Loucy (cell line): ENCODE measurements around the gene DNAJB6.

Experiments used
- H2AFZ ChIP-seq: fragments of 200-600 bp; sonication (generic); 2 replicates; pipeline ENCODE4 v1.6.0; 2016; ENCODE audit warnings: antibody characterized with exemption, mild to moderate bottlenecking, low read length, moderate library complexity
- H3F3A ChIP-seq: fragments of 200-600 bp; 2 replicates; pipeline ENCODE4 v1.6.0; 2016; ENCODE audit warnings: antibody characterized with exemption, low read depth, mild to moderate bottlenecking
- H3K27me3 ChIP-seq: fragments of 200-600 bp; sonication (generic); 2 replicates; pipeline ENCODE4 v1.6.1; 2014; ENCODE audit warnings: low read length, mild to moderate bottlenecking; ENCODE audit not compliant: insufficient read depth, poor library complexity, severe bottlenecking
- H3K36me3 ChIP-seq: fragments of 200-600 bp; sonication (generic); 2 replicates; pipeline ENCODE4 v1.6.1; 2016; ENCODE audit warnings: low read length; ENCODE audit not compliant: insufficient read depth
- H3K4me1 ChIP-seq: fragments of 200-600 bp; sonication (generic); 2 replicates; pipeline ENCODE4 v1.5.1; 2014; ENCODE audit warnings: low read length, mild to moderate bottlenecking; ENCODE audit not compliant: insufficient read depth, poor library complexity, severe bottlenecking
- H3K4me2 ChIP-seq: fragments of 200-600 bp; sonication (generic); 2 replicates; pipeline ENCODE4 v1.6.0; 2014; ENCODE audit warnings: antibody characterized with exemption, low read length, low read depth, mild to moderate bottlenecking; ENCODE audit not compliant: poor library complexity, severe bottlenecking
- H3K4me3 ChIP-seq: fragments of 200-600 bp; sonication (generic); 2 replicates; pipeline ENCODE4 v1.5.1; 2014; ENCODE audit warnings: low read length, mild to moderate bottlenecking, mixed read lengths; ENCODE audit not compliant: poor library complexity, severe bottlenecking
- H3K79me2 ChIP-seq: fragments of 200-600 bp; sonication (generic); 2 replicates; pipeline ENCODE4 v1.6.1; 2014; ENCODE audit warnings: low read length; ENCODE audit not compliant: insufficient read depth
- H3K9ac ChIP-seq: fragments of 200-600 bp; sonication (generic); 2 replicates; pipeline ENCODE4 v1.6.0; 2014; ENCODE audit warnings: mild to moderate bottlenecking, low read depth, low read length, moderate library complexity; ENCODE audit not compliant: poor library complexity, severe bottlenecking
- H3K9me2 ChIP-seq: fragments of 200-600 bp; sonication (generic); replicated peaks from 2 replicates; pipeline ENCODE4 v1.6.1; 2016; ENCODE audit warnings: low read depth, low read length, mixed read lengths
- H3K9me3 ChIP-seq: fragments of 200-600 bp; sonication (generic); 2 replicates; pipeline ENCODE4 v1.6.1; 2014; ENCODE audit warnings: mild to moderate bottlenecking, antibody characterized with exemption, low read length, low read depth; ENCODE audit not compliant: insufficient read depth
- H4K20me1 ChIP-seq: fragments of 200-600 bp; sonication (generic); 2 replicates; pipeline ENCODE4 v1.6.0; 2014; ENCODE audit warnings: antibody characterized with exemption, low read length, mild to moderate bottlenecking; ENCODE audit not compliant: insufficient read depth, poor library complexity, severe bottlenecking
- EZH2phosphoT487 ChIP-seq: fragments of 200-600 bp; IDR thresholded peaks from 2 replicates; pipeline ENCODE4 v1.6.1; 2018; ENCODE audit warnings: antibody characterized with exemption, mild to moderate bottlenecking, moderate library complexity, borderline replicate concordance
- TF ChIP-seq, protein P1 (sequence below): fragments of 200-600 bp; sonication (generic); conservative IDR thresholded peaks from 2 replicates; pipeline ENCODE4 v1.5.1; 2014; ENCODE audit warnings: mild to moderate bottlenecking, antibody characterized with exemption, low read length

The DNAJB6 gene

DNA sequence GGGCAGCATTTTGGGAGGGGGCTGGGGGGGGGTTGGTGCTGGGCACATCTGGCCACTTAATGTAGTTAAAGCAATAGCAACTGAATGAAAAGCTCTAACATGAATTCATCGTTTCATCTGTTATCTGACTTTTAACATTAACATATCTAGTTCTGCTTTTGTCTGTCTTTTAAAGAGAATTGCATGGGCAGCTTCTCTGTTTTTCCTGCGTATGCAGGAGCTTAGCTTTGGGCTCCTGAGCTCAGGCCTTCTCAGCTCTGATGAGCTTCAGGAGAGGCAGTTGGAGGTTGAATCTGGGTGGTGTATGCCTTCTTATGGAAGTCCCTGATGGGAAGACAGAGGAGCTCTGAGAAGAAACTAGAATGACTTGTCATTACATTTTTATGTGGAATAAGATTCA lies 58.4 kb downstream of the DNAJB6 start:
- Histone ChIP-seq H3K9ac (no peak overlapping the region), H3F3A (0 out of 2 replicates have a peak, but pooled peaks cover 2% of the 10 kb centered on the region), H3K27me3 (no peaks in the 10 kb centered on the region), H3K4me2 (no peak overlapping the region), H2AFZ (no peak overlapping the region), H3K36me3 (peaks cover 49% of the 10 kb centered on the region), H4K20me1 (peaks cover 49% of the 10 kb centered on the region), H3K4me1 (peaks cover 20% of the 10 kb centered on the region), H3K9me2 (no peaks in the 10 kb centered on the region), H3K9me3 (no peaks in the 10 kb centered on the region), H3K79me2 (peaks cover 68% of the 10 kb centered on the region), H3K4me3 (no peak overlapping the region)
- no peak for TF ChIP-seq EZH2phosphoT487
- TF ChIP-seq, protein P1, sequence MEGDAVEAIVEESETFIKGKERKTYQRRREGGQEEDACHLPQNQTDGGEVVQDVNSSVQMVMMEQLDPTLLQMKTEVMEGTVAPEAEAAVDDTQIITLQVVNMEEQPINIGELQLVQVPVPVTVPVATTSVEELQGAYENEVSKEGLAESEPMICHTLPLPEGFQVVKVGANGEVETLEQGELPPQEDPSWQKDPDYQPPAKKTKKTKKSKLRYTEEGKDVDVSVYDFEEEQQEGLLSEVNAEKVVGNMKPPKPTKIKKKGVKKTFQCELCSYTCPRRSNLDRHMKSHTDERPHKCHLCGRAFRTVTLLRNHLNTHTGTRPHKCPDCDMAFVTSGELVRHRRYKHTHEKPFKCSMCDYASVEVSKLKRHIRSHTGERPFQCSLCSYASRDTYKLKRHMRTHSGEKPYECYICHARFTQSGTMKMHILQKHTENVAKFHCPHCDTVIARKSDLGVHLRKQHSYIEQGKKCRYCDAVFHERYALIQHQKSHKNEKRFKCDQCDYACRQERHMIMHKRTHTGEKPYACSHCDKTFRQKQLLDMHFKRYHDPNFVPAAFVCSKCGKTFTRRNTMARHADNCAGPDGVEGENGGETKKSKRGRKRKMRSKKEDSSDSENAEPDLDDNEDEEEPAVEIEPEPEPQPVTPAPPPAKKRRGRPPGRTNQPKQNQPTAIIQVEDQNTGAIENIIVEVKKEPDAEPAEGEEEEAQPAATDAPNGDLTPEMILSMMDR = no peak

DNA sequence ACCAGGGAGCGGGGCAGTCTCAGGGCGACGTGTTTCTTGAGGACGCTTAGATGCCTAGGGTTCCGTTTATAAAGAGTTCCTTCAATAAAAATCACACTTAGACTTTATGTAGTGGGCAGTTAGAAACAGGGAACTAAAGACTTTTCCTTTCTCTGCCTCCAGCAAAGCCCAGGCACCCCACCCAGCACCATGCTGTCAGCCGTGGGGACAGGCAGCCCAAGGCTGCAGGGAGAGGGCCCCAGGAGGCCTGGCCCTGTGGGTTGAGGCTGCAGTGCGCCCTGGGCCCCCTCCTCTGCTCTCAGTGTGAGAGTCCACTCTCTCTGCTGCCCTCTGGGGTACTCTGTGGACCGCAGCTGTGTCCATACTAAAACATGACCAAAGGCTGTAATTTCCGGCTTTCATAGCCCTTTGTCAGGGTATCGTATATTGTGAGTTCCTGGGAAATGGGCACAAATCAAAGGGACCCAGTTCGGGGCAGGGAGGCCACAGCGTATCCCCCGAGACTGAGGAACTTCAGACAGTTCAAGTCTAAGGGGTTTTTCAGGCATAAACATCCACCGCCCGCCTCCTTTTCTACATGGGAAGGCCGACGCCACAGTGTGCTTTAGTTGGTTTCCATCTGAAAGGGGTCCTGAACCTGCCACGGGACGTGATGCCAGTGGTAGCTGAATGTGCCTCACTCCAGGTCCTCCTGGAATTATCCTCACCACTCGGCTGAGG lies 59.7 kb downstream of the DNAJB6 start:
- H4K20me1 ChIP-seq = peaks cover 37% of the 10 kb centered on the region
- no peaks in the 10 kb centered on the region for H3F3A ChIP-seq
- H3K79me2 ChIP-seq = peaks cover 67% of the 10 kb centered on the region
- H3K9me2 ChIP-seq = no peaks in the 10 kb centered on the region
- H3K4me2 ChIP-seq = no peak overlapping the region
- H3K4me3 ChIP-seq = no peak overlapping the region
- no peaks in the 10 kb centered on the region for H3K27me3 ChIP-seq
- peaks cover 7% of the 10 kb centered on the region for H3K4me1 ChIP-seq
- no peak overlapping the region for H3K9ac ChIP-seq
- H2AFZ ChIP-seq = no peak overlapping the region
- peaks cover 50% of the 10 kb centered on the region for H3K36me3 ChIP-seq
- no peaks in the 10 kb centered on the region for H3K9me3 ChIP-seq
- TF ChIP-seq, protein P1 = no peak
- no peak for TF ChIP-seq EZH2phosphoT487

DNA sequence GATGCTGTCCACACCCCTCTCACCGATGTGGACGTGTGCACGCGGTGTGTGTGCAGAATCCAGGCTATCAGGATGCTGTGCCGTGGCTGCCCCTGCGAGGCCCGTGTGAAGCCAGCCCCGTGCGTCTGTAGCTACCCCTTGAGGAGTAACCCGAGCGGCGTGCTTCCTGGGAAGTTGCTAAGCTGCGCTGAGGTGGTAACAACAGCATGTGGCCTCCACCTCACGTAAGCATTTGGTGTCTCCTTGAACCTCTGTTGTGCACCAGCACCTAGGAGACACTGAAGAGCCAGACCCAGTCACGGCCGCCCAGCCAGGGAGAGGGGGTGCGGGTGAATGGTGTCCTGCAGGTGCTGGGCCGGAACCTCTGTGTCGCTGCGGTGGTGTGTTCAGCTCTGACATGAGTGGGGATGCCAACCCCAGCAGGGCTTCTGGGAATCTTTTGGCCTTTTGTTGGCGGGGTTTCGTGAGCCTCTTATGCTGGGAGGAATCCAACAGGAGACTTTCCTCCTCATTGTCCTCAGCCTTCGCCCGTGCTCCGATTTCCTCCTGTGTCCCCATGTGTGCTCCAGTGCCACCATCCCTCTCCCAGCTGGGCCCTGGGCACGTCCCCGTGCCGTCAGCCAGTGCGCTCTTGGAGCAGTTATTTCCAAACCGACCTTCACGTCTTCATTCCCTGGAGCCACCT lies 60.4 kb downstream of the DNAJB6 start:
- Histone ChIP-seq H3K9ac (no peak overlapping the region), H3F3A (no peaks in the 10 kb centered on the region), H3K79me2 (peaks cover 61% of the 10 kb centered on the region), H2AFZ (no peak overlapping the region), H3K4me2 (no peak overlapping the region), H3K36me3 (peaks cover 49% of the 10 kb centered on the region), H3K9me3 (no peaks in the 10 kb centered on the region), H4K20me1 (peaks cover 30% of the 10 kb centered on the region), H3K4me3 (no peak overlapping the region), H3K4me1 (peaks cover 7% of the 10 kb centered on the region), H3K9me2 (no peaks in the 10 kb centered on the region), H3K27me3 (no peaks in the 10 kb centered on the region)
- no peak for TF ChIP-seq EZH2phosphoT487
- TF ChIP-seq, protein P1 = no peak
